H1 (cell line): ENCODE data around the gene DDX41.
A peak's percentile ranks its signal among the peaks of the same experiment; 100 is the strongest.

Experiments used
- MAFK ChIP-seq: IDR thresholded peaks from 2 replicates; pipeline ENCODE4 v1.6.1; 2012; ENCODE audit warnings: low read depth, mild to moderate bottlenecking, improper control_type of control experiment, low read length
- NANOG ChIP-seq: IDR thresholded peaks from 2 replicates; pipeline ENCODE4 v1.6.1; 2011; ENCODE audit warnings: low read length, low read depth, mild to moderate bottlenecking, inconsistent platforms; ENCODE audit not compliant: insufficient read depth, poor library complexity, severe bottlenecking
- RAD21 ChIP-seq, 2 experiments: IDR thresholded peaks in 1 of 2; conservative IDR thresholded peaks in 1 of 2; 2 replicates each; pipeline ENCODE4 v1.6.1; 2011; ENCODE audit warnings: low read depth in 2 of 2, low read length in 2 of 2, improper control_type of control experiment in 1 of 2, inconsistent platforms in 1 of 2, mild to moderate bottlenecking in 1 of 2, moderate library complexity in 1 of 2
- SIN3A ChIP-seq, 2 experiments: IDR thresholded peaks in 1 of 2; conservative IDR thresholded peaks in 1 of 2; 2 replicates each; pipeline ENCODE4 v1.6.1; 2011 to 2012; ENCODE audit warnings: low read length in 2 of 2, improper control_type of control experiment in 1 of 2, low read depth in 1 of 2, mild to moderate bottlenecking in 1 of 2
- TAF1 ChIP-seq: IDR thresholded peaks from 2 replicates; pipeline ENCODE4 v1.6.1; 2011; ENCODE audit warnings: mild to moderate bottlenecking, low read depth, low read length
- TF ChIP-seq, protein P1 (sequence below), 3 experiments: IDR thresholded peaks; 1 replicate in 2 of 3; 2 replicates in 1 of 3; pipeline versions ENCODE4 v1.5.1 to v1.6.1; 2011; ENCODE audit warnings: low read length in 3 of 3, mild to moderate bottlenecking in 3 of 3, inconsistent platforms in 2 of 3, low read depth in 1 of 3, moderate library complexity in 1 of 3; ENCODE audit not compliant: insufficient read depth in 1 of 3; ENCODE audit errors: control extremely low read depth in 1 of 3

- TF ChIP-seq, protein P1, sequence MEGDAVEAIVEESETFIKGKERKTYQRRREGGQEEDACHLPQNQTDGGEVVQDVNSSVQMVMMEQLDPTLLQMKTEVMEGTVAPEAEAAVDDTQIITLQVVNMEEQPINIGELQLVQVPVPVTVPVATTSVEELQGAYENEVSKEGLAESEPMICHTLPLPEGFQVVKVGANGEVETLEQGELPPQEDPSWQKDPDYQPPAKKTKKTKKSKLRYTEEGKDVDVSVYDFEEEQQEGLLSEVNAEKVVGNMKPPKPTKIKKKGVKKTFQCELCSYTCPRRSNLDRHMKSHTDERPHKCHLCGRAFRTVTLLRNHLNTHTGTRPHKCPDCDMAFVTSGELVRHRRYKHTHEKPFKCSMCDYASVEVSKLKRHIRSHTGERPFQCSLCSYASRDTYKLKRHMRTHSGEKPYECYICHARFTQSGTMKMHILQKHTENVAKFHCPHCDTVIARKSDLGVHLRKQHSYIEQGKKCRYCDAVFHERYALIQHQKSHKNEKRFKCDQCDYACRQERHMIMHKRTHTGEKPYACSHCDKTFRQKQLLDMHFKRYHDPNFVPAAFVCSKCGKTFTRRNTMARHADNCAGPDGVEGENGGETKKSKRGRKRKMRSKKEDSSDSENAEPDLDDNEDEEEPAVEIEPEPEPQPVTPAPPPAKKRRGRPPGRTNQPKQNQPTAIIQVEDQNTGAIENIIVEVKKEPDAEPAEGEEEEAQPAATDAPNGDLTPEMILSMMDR (IDR thresholded peaks at IDR 0.05; ENCODE audit: control extremely low read depth in 1 of 3, insufficient read depth in 1 of 3, low read depth in 1 of 3, low read length in 3 of 3), result no peak
- TF ChIP-seq TAF1 (no peak), NANOG (no peak), RAD21 (IDR thresholded peaks at IDR 0.05 in 1 of 2, conservative IDR thresholded peaks at IDR 0.05 in 1 of 2; ENCODE audit: low read depth in 2 of 2, low read length in 2 of 2) (no peak), MAFK (peak; percentile 6; the same call in 1 of the 2 replicates), SIN3A (conservative IDR thresholded peaks at IDR 0.05 in 1 of 2, IDR thresholded peaks at IDR 0.05 in 1 of 2; ENCODE audit: low read depth in 1 of 2, low read length in 2 of 2) (no peak)
These were observed 7.3 kb downstream of the DDX41 start, which contains the start of gene DOK3 for GRCh38 chr5:177509381-177509951.
